HG03565 (cell line): ENCODE measurements around the gene CYBB.

ENCODE experiments used
- ATAC-seq: cut with Tn5 transposase; IDR thresholded peaks from one replicate; pipeline ENCODE4 v1.9.1; 2021; ENCODE audit warnings: mild to moderate bottlenecking, moderate library complexity; ENCODE audit not compliant: unreplicated experiment

The CYBB gene

DNA sequence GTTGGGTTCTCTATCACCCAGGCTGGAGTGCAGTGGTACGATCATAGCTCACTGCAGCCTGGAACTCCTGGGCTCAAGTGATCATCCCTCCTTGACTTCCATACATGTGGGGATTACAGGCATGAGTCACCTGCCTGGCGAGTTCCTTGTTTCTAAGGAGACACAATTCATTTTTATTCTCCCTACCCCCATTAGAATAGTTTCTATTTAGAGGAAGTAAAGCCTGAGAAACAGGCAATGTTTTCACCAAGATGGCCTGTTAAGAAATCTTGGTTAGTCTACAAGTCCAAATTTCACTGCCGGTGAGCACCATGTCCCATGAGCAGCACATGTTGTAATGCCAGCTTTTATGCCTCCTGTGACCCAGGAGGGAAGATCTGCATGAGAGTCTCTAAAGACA lies 5.7 kb downstream of the CYBB start:
- ATAC-seq = no peak

- peak; percentile 77 for ATAC-seq
Measured at GRCh38 chrX:37786624-37787422, 7.0 kb downstream of the CYBB start.

GRCh38 chrX:37787423-37787869 lies 7.6 kb downstream of the CYBB start:
- ATAC-seq = peak; percentile 61

DNA sequence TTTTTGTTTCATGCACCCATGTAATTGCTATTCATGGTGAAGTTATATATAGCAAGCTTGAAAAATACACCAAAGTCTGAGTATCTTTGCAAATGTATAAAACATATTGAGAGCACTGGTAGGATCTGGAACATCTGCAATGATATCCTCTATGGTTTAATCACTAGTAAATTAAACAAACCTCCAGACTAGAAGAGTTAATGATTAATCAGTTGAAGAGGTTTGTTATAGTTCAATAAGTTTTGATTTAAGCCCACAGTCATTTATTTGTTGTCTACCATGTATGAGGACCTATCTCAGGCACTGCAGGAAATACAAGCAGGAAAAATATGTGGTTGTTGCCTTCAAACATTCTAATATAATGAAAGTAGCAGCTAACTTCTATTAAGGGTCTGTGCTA lies 16.5 kb downstream of the CYBB start:
- no peak for ATAC-seq

DNA sequence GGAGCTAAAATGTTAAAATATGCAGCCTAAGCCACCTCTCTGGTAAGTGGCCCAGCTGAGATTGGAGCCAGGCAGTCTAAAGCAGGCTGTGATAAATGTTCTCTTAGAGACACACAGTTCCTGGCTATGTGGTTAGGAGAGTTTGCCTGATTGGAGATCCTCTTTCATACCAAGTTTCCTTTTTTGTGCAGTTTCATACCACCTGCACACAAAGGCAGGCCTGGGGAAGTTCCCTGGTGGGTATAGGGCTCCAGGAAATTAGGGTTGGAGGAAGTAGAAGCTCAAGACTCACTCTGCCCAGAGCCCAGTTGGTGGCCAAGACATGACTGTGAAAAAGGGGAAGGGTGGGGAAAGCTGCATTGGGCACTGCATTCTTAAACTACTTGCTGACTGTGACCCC lies 16.9 kb downstream of the CYBB start:
- ATAC-seq = peak; percentile 82

DNA sequence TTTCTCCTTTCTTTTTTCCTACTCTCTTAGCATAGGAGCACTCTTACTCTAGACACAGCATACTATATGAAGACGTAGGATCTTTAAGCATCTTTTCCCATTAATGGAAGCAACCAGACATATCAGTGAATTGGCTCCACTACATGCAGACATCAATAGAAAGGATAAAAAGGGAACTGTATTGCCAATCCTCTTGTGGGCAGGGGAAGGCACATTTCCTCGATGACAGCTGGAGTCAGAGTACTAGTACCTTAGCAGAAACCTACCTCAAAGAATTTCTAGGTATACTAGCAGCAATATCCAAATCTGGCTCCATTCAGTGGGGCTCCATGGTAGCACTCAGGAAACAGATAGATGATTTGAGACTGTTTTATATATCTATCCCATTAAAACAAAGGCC lies 20.1 kb downstream of the CYBB start:
- ATAC-seq = no peak

DNA sequence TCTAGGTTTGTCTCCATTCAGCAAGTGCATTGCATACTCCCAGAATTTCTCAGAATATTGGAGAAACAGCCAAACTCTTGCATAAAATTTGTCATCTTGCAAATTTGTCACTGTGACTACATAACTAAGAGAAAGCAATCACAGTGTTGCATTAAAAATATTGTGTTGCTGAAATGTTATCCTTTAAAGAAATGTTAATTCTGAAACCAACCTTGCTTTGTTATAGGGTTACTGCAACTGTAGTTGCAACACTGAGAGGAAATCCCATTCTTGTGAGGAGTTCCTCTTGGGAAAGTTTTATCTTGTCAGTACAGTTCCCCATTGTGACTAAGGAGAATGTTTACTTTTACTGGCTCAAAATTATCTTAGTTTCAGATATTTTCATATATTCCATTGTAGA lies 20.9 kb downstream of the CYBB start:
- no peak for ATAC-seq

DNA sequence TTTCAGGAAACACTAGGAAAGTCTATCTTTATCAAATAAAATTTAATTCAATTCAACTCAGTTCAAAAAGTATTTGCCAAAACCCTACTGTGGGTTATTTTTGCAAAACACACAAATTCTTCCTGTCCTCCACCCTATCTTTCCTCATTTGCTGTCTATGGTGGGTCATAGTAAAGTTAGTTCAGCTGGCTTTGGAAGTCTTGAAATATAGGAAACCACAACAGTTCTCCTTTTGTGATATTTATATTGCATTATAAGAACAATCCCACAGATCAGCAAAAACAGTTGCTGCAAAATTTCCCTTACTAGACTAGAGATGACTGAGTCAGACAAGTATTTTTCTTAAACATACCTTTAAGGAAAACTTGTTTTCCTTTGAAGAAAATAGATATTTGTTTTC lies 22.2 kb downstream of the CYBB start:
- no peak for ATAC-seq

DNA sequence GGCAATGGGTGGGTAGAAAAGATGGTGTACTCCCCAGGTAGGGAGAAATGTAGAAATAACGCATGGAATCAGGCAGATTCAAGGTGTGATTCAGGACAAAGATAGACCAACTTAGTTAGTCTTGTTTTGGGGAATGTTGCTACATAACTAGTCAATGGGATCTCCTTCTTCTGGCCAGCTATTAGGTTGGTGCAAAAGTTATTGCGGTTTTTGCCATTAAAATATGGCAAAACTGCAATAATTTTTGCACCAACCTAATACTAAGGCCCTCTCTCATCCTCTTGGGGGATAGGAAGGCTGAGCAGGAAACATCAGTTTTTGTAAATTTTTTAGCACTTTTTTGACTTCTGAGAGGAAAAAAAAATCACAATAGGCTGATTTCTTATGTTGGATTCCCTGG lies 23.2 kb downstream of the CYBB start:
- ATAC-seq = no peak

- no peak for ATAC-seq
Measured at GRCh38 chrX:37809970-37810369, 30.1 kb downstream of the CYBB start.

- ATAC-seq = no peak
Measured at GRCh38 chrX:37812110-37812509, 32.3 kb downstream of the CYBB start.

- ATAC-seq = no peak
Measured at GRCh38 chrX:37813570-37813969, 33.7 kb downstream of the CYBB start.

DNA sequence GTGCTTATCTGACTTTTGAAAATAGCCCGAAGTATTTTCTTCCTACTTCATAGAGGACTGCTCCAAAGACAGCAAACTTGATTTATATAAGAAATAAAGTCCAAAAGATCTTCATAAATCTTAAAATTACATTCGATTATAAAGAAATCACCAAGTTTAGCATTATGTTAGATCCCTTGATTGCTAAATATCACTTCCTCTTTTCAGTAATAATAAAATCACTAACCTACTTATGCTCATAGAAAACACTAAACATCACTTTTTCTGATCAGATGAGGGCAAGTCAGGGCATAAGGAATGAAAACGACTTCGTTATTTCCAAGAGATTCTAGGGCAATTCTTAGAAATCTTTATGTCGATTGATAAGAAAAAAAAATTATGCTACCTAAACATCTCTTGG lies 35.5 kb downstream of the CYBB start:
- ATAC-seq = no peak

GRCh38 chrX:37816766-37817165 lies 36.9 kb downstream of the CYBB start:
- ATAC-seq = no peak

GRCh38 chrX:37817176-37817575 lies 37.3 kb downstream of the CYBB start:
- ATAC-seq = no peak

DNA sequence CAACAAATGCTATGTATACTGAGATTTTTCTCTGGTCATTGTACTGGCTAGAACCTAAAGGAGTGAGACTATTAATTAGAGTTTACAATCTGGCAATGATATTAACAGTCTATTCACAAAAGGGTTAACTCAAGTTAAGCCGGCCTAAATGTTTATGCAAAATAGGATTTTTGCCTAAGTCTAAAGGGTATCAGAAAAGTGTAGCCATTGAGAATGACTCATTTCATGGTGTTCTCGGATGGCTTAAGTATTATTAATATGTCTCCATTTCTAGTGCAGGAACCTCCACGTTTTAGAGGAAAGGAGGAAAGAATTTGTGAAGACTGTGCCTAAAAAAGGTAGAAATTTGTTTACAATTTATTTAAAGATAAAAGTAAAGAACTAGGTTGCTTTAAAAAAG lies 37.7 kb downstream of the CYBB start:
- ATAC-seq = no peak

DNA sequence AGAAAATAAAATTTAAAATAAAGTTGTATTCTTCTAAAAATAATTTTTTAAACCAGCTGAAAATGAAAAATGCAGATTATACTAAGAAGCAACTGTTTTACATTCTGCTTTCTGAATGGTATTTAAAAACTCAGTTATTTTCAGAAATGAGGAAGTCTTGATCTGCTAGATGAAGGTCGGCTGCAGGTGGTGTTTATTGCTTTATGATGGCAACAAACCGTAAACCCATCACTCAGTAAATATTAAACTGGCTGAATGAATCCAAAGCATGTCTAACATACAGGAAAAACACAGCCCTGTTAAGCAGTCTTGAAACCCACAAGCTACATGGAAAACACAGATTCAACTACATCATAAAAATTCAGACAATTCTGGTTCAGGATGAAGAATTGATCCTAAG lies 38.2 kb downstream of the CYBB start:
- peak; percentile 42 for ATAC-seq

- no peak for ATAC-seq
Measured at GRCh38 chrX:37820646-37821045, 40.8 kb downstream of the CYBB start.

DNA sequence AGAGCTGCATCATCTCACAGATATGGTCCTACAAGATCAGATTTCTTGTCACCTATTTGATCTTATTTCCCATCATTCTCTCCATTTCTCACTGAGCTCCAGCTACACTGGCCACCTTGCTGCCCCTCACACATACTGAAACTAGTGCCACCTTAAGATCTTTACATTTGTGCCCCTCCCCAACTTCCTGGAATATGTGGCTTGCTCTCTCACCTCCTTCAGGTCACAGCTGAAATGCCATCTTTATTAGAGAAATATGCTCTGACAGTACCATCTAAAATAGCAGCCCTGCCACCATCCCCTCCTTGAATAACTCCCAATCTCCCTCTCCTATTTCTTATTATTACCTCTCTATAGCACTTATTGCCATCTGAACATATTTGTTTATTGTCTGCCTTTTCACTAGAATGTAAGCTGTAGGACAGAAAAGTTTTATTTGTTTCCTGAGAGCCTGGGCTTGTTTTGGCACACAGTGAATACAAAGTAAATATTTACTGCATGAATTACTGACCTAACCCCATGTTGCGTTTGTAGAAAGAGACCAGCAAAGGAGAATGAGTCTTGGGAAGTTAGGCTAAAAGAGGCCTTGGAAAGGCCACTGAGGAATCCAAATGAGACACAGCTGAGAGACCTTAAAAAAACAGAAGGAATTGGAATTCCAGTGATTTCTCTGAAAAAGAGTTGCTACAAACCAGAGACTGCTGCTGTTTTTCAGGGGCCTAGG lies 44.8 kb downstream of the CYBB start:
- no peak for ATAC-seq

DNA sequence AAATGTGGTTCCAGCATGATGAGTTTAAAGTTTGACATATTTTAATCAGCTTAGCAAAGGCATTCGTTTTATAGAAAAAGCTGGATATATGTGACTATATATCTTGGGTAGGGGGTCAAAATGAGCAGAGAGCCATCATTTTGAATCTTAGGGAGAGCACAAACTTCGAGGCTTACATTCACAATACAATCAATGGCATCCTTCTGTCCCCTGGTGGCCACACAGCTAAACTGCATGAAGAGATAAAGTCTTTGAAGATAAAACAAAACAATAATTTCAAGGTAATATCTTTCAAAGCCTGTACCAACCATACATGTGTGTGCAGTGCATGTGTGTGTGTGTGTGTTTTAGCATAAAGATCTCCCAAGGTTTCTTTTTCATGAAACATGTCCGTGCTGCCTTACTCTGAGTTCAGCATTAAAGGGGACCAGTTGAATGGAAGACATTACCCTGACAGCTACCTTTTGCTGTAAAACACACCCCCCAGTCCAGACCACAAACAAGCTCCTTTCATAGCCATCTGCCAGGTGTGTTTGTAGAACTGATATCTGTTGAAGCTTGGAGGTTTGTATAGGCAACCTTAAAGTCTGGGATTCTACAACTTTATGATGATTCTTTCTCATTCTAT lies 45.5 kb downstream of the CYBB start:
- no peak for ATAC-seq

DNA sequence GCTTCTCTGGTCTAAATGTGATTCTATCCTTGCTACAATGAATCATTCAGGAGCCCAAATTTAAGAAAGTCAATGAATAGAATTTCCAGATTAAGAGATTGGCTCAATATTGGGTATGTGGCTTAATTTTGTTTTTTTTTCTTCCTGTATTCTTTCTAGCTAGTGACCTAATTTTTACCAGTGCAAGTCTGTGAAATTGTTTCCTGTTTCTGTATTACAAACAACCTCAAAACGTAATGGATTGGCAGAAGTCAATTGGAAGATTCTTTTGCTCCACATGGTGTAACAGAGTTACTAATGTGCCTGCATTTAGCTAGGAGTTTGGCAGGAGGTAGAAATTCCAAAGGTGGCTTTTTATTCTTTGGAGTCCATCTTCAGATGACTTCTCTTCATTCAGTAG lies 49.9 kb downstream of the CYBB start:
- no peak for ATAC-seq

GRCh38 chrX:37830371-37830770 lies 50.5 kb downstream of the CYBB start:
- no peak for ATAC-seq
